Stomach smooth muscle (tissue), 2 donors: ENCODE measurements around the gene FGF4.

Source experiments
- H3K27ac ChIP-seq: one replicate; pipeline ENCODE4 v1.7.0; 2013; ENCODE audit warnings: mild to moderate bottlenecking, low read length, inconsistent platforms
- H3K27me3 ChIP-seq, 2 donors: one replicate each; pipeline ENCODE4 v1.7.0; 2013; ENCODE audit warnings: low read length in 2 of 2; ENCODE audit not compliant: insufficient read depth in 2 of 2, control insufficient read depth in 1 of 2
- H3K36me3 ChIP-seq, 2 donors: one replicate each; pipeline ENCODE4 v1.7.0; 2013; ENCODE audit warnings: low read length in 2 of 2; ENCODE audit not compliant: control insufficient read depth in 2 of 2, insufficient read depth in 2 of 2
- H3K4me1 ChIP-seq: one replicate; pipeline ENCODE4 v1.7.0; 2013; ENCODE audit warnings: low read length; ENCODE audit not compliant: control insufficient read depth, insufficient read depth
- H3K4me3 ChIP-seq, 2 donors: one replicate each; pipeline ENCODE4 v1.7.0; 2013; ENCODE audit warnings: low read length in 2 of 2
- H3K9ac ChIP-seq, 2 donors: one replicate each; pipeline ENCODE4 v1.7.0; 2013; ENCODE audit warnings: low read length in 2 of 2, mild to moderate bottlenecking in 1 of 2
- H3K9me3 ChIP-seq, 2 donors: one replicate each; pipeline ENCODE4 v1.7.0; 2013; ENCODE audit warnings: low read length in 2 of 2; ENCODE audit not compliant: control insufficient read depth in 2 of 2
- donor health status: healthy.
- donor health status: Pancreatic carcinoma.

FGF4 gene

DNA sequence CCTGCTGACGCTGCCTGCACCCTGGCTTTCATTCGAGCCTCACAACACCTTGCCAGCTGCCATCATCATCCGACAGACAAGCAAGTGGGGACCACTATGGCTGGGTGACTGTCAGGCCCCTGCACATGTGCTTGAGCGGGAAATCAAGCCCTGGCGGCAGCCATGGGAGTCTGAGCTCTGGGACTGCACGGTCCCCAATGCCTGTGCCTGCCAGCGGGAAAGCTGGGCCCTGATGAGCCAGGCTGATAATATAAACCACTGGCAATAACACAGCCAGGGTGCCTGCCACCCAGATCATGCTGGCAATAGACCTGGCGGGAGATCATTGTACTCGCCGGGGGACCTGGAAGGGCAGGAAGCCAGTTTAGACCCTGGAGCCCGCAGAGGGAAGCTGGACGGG is 41.5 kb upstream of the FGF4 start:
- Histone ChIP-seq H3K9me3 (no peaks in the 10 kb centered on the region), H3K27ac (no peak overlapping the region), H3K4me1 (no peaks in the 10 kb centered on the region), H3K9ac (no peak overlapping the region), H3K27me3 (peaks cover 28 to 36% of the 10 kb centered on the region in 2 donors), H3K4me3 (no peak overlapping the region), H3K36me3 (no peaks in the 10 kb centered on the region)

DNA sequence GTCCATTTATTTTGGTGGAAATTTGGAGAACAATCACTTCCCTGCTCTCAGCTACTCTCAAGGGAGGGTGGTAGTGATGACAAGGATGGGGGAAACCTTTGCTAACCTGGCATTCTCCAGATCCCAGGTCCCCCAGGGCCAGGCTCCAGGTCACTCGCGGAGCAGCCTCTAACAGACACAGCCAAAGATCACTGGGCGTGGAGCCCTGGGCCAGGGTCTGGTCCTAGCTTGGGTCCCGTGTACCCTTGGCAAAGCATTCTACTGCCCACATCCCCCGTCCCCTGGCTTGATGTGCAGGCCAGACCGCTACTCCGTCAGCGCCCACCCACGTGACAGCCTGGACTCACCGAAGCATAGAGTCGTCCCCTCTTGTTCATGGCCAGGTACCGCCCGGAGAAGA is 40.8 kb upstream of the FGF4 start:
- peaks cover 28 to 31% of the 10 kb centered on the region in 2 donors for H3K27me3 ChIP-seq
- no peak overlapping the region for H3K27ac ChIP-seq

DNA sequence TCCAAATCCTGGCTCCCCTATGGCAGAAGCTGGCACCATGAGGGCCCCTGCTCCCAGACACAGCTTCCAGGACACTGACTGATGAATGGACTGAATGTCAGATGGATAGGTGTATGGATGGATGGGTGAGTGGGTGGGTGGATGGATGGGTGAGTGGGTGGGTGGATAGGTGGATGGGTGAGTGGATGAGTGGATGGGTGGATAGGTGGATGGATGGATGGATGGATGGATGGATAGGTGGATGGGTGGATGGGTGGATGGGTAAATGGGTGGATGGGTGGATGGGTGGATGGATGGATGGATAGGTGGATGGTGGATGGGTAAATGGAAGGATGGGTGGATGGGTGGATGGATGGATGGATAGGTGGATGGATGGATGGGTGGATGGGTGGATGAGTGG is 39.8 kb upstream of the FGF4 start:
- Histone ChIP-seq H3K36me3 (no peaks in the 10 kb centered on the region), H3K27ac (no peak overlapping the region), H3K27me3 (peaks cover 24 to 31% of the 10 kb centered on the region in 2 donors), H3K9me3 (no peaks in the 10 kb centered on the region), H3K4me1 (no peaks in the 10 kb centered on the region), H3K4me3 (no peak overlapping the region), H3K9ac (no peak overlapping the region)

More for the DNA sequence above, 40.8 kb upstream of the FGF4 start:
- H3K4me3 ChIP-seq = no peak overlapping the region
- H3K36me3 ChIP-seq = no peaks in the 10 kb centered on the region
- no peaks in the 10 kb centered on the region for H3K4me1 ChIP-seq
- H3K9ac ChIP-seq = no peak overlapping the region
- no peaks in the 10 kb centered on the region for H3K9me3 ChIP-seq

DNA sequence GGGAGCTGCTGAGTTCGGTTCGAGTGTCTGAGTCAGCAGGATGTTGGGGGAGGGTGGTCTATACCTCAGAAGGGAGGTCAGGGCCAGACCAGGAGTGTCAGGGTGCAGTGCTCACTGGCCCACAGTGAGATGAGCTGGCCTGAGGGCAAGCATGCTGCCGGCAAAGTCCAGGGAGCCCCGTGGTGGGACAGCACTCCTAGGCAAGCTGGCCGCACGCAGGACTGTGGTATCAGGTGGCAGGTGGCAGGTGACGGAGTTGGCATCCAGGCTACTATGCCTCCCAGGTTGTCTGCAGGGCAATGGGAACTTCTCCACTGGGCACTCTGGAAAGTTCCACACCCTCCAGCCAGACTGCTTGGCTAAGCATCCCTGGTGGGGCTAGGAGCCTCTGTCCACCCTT is 39.3 kb upstream of the FGF4 start:
- Histone ChIP-seq H3K9me3 (no peaks in the 10 kb centered on the region), H3K4me3 (no peak overlapping the region), H3K9ac (no peak overlapping the region), H3K4me1 (no peaks in the 10 kb centered on the region), H3K27me3 (peaks cover 24 to 31% of the 10 kb centered on the region in 2 donors), H3K36me3 (no peaks in the 10 kb centered on the region), H3K27ac (no peak overlapping the region)

DNA sequence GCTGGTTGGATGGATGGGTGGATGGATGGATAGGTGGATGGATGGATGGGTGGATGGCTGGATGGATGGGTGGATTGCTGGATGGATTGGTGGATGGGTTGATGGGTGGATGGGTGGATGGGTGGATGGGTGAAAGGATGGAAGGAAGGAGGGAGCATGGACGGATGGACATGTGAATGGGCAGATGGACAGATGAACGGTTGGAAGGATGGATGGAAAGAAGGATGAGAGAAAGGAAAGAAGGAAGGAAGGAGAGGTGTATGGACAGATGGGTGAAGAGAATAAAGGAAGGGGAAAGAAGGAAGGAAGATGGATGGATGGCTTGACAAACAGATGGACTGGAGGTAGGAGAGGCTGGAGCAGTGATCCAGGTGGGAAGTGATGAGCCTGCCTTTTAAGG is 38.7 kb upstream of the FGF4 start:
- Histone ChIP-seq H3K27me3 (peaks cover 24 to 28% of the 10 kb centered on the region in 2 donors), H3K4me1 (no peaks in the 10 kb centered on the region), H3K9me3 (no peaks in the 10 kb centered on the region), H3K4me3 (no peak overlapping the region), H3K9ac (no peak overlapping the region), H3K36me3 (no peaks in the 10 kb centered on the region), H3K27ac (no peak overlapping the region)

DNA sequence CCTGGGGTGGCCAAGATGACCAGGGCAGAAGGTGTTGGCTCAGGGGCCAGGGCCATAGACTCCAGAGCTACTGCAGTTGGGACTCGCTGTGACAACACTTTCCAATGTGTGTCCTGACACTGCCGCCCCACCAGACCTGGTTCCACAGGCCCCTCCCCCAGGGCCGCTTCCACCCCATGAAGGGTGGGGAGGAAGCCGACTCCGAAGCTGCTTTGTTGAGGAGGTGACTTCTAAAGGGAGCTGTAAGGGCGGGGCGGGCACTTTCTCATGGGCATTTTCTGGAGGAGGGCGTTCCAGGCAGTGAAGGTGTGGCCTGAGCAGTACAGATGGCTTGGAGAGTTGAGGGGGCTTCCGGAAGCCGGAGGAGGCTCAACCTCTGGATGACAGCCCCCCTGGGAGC is 37.8 kb upstream of the FGF4 start:
- Histone ChIP-seq H3K9ac (no peak overlapping the region), H3K36me3 (no peaks in the 10 kb centered on the region), H3K27ac (no peak overlapping the region), H3K4me1 (no peaks in the 10 kb centered on the region), H3K27me3 (peaks cover 24 to 32% of the 10 kb centered on the region in 2 donors), H3K4me3 (no peak overlapping the region), H3K9me3 (peaks cover 0 to 2% of the 10 kb centered on the region in 2 donors)

DNA sequence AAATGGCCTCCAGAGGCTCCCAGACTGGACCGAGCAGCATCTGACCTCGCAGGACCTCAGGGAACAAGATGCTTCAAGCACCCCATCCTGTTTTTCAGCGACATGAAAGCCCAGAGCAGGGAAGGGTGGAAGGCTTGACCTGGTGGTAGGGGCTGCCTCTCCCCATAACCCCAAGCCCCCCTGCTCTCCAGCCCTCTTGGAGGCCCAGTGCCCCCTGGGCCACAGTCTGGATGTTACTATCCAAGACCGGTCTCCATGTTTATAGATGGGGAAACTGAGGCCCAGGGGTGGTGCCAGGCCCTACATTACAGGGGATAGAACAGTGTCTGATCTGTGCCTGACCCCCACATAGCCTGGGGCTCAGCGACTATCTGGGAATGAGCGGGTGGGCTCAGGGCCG is 37.1 kb upstream of the FGF4 start:
- peaks cover 24 to 26% of the 10 kb centered on the region in 2 donors for H3K27me3 ChIP-seq
- no peak overlapping the region for H3K9ac ChIP-seq

DNA sequence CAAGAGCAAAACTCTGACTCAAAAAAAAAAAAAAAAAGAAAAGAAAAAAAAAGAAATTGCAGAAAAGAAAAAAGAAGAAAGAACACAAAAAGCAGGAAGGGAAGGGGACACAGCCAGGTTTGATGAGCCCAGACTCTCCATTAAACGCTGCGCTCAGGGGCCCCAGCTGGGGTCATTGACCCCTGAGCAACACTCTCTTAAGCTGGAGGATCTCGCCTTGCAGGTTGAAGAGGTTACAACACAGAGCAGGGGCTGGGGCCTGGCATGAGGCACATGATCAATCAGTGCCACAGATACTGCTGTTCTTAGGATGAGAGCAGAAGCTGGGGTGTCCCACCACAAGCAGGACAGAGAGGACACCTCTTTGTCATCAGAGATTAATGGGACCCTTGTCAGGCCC is 36.3 kb upstream of the FGF4 start:
- Histone ChIP-seq H3K4me1 (no peaks in the 10 kb centered on the region), H3K27ac (no peak overlapping the region), H3K9ac (no peak overlapping the region), H3K9me3 (peaks cover 0 to 2% of the 10 kb centered on the region in 2 donors), H3K36me3 (no peaks in the 10 kb centered on the region), H3K27me3 (peaks cover 18% of the 10 kb centered on the region in 2 donors), H3K4me3 (no peak overlapping the region)

More for the DNA sequence above, 37.1 kb upstream of the FGF4 start:
- no peak overlapping the region for H3K27ac ChIP-seq
- no peaks in the 10 kb centered on the region for H3K36me3 ChIP-seq
- H3K4me1 ChIP-seq = no peaks in the 10 kb centered on the region
- no peak overlapping the region for H3K4me3 ChIP-seq
- H3K9me3 ChIP-seq = peaks cover 0 to 2% of the 10 kb centered on the region in 2 donors

DNA sequence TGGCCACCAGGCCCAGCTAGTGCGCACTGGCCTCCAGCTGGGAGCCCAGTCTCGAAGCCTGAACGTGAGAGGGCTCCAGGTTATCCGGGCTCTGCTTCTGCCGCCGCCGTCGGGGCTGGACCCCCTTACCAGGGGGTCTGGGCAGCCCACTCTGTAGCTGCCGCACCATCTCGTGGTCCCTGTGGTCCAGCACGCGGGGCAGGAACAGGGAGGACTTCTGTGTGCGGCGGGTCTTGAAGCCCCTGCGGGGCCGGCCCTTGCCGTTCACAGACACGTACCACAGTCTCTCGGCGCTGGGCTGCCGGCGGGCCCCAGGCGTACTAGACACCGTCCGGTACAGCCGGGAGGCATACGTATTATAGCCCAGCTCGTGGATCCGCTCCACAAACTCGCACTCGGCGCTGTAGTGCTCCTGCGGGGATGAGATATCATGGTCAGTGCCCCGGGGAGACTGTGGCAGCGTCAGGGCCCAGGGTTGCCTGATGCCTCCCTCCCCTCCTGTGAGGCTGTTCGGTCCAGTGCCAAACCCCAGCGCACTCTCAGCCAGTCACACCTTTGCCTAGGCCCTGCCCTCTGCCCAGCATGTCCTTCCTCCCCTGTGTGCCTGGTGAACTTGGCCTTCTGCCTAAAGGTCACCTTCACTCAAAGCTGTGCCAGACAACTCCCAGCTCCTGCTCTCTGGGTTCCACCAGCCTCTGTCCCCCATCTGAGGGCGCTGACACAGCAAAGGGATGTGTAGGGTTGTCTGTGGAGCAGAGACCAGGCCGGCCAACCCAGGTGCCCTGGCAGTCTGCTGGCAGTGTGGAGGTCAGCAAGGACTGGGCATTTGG is 35.4 kb upstream of the FGF4 start:
- Histone ChIP-seq H3K9me3 (peaks cover 0 to 2% of the 10 kb centered on the region in 2 donors), H3K9ac (no peak overlapping the region), H3K4me1 (no peaks in the 10 kb centered on the region), H3K27ac (no peak overlapping the region), H3K4me3 (no peak overlapping the region), H3K36me3 (no peaks in the 10 kb centered on the region), H3K27me3 (peaks cover 11 to 12% of the 10 kb centered on the region in 2 donors)

DNA sequence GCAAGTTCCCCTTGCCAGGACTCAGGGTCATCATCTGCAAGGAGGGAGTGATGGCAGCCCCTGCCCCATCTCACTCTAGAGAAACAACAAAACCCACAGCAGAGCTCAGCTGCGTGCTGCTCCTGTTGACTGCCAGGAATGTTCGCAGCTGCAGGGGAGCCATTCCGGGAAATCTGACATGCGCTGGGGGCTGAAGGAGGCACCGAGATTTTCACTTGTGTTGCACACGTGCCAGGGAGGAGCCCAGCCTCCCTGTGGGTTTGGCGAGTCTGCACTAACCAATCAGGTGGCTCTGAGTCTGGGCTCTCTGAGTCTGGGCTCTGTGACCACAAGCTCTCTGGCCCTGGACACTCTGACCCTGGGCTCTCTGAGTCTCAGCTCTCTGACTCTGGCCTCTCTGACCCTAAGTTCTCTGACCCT is 33.5 kb upstream of the FGF4 start:
- Histone ChIP-seq H3K27me3 (peaks cover 8 to 12% of the 10 kb centered on the region in 2 donors), H3K9me3 (peaks cover 0 to 2% of the 10 kb centered on the region in 2 donors), H3K27ac (no peak overlapping the region), H3K4me1 (no peaks in the 10 kb centered on the region), H3K4me3 (no peak overlapping the region), H3K9ac (no peak overlapping the region), H3K36me3 (no peaks in the 10 kb centered on the region)

DNA sequence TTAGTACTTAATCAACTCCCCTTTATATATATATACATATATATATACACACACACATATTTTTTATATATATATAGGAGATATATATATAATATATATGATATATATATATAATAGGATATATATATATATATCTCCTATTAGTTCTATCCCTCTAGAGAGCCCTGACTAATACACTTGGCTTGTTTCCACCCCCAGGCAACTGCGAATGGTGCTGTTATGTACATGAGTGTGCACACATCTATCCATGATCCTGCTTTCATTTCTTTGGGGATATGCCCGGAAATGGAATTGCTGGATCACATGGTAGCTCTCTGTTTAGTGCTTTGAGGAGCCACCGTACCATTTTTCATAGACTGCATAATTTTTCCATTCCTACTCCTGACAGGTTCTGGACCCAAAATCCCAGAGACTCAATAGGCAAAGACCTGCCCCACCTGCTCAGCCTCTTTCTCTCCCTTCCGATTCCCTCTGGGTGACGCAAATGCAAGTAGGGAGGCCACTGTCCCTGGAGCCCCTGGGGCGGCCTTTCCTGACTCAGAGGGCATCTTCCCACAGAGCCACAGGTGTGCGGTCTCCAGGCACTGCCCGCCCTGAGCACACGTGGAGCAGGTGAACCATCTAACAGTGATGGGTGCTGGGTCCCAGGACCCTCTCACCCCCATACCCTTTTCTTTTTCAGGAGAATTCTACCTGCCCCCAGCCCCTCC is 32.1 kb upstream of the FGF4 start:
- no peaks in the 10 kb centered on the region for H3K4me1 ChIP-seq
- H3K9me3 ChIP-seq = peaks cover 0 to 2% of the 10 kb centered on the region in 2 donors
- no peak overlapping the region for H3K9ac ChIP-seq
- H3K27me3 ChIP-seq = peaks cover 8 to 12% of the 10 kb centered on the region in 2 donors
- no peak overlapping the region for H3K27ac ChIP-seq
- H3K36me3 ChIP-seq = no peaks in the 10 kb centered on the region
- no peak overlapping the region for H3K4me3 ChIP-seq
